ENCODE measurements around the gene NDUFA11.

Gene NDUFA11

GRCh38 chr19:5903624-5904351 is at the start of gene NDUFA11:
Gene NDUFA11 (minus strand): TSS chr19:5903790. CDS start chr19:5903708, 82 bp downstream.
- peak within 1 kb of the TSS; percentile 96 for H3K27ac ChIP-seq (ENCODE audit: low read length)
- peaks cover 41% of the 10 kb centered on the region for H3K4me1 ChIP-seq (ENCODE audit: control insufficient read depth, insufficient read depth, low read length)
- H3K9ac ChIP-seq (ENCODE audit: low read length in 2 of 2): peak within 1 kb of the TSS; percentile 98 to 100
- H3K27me3 ChIP-seq (ENCODE audit: control insufficient read depth in 1 of 2, insufficient read depth in 2 of 2, low read length in 2 of 2): no peaks in the 10 kb centered on the region
- H3K4me3 ChIP-seq (ENCODE audit: low read length in 2 of 2): peak within 1 kb of the TSS; percentile 98
- H3K36me3 ChIP-seq (ENCODE audit: control insufficient read depth in 2 of 2, insufficient read depth in 2 of 2, low read length in 2 of 2): peaks cover 6 to 9% of the 10 kb centered on the region in 2 donors
- no peaks in the 10 kb centered on the region for H3K9me3 ChIP-seq (ENCODE audit: control insufficient read depth in 2 of 2, low read length in 2 of 2)

DNA sequence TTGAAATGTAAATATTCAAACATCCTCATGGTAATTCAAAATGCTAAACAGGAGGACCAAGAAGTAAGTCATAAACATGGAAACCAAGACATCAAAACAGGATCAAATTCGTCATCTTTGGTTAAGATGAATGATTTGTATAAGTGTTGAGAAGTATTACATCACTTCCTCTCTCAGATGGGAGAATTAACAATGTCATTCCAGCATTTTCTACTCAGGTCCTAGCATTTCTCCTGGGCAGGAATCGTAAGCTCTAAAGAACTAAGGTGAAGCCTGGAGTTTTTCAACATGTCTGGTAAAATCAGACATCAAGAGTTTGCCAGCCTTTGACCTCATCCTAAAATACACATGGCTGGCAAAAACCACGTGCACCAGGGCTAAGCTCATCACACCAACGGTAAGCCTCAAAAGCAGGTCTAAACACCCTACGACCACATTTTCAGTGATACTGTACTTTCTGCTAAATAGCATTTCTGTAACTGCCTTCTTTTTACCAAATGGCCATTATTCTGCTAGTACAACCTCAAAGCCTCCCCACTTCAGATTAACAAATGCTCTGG is 49.5 kb upstream of the NDUFA11 start:
- peak overlapping the region in 1 of 2 donors; percentile 70 for H3K9ac ChIP-seq (ENCODE audit: low read length in 2 of 2)
- peak overlapping the region; percentile 89 for H3K27ac ChIP-seq (ENCODE audit: low read length)
- no peaks in the 10 kb centered on the region for H3K27me3 ChIP-seq (ENCODE audit: control insufficient read depth in 1 of 2, insufficient read depth in 2 of 2, low read length in 2 of 2)
- H3K4me1 ChIP-seq (ENCODE audit: control insufficient read depth, insufficient read depth, low read length): peaks cover 89% of the 10 kb centered on the region
- H3K36me3 ChIP-seq (ENCODE audit: control insufficient read depth in 2 of 2, insufficient read depth in 2 of 2, low read length in 2 of 2): no peaks in the 10 kb centered on the region
- no peaks in the 10 kb centered on the region for H3K9me3 ChIP-seq (ENCODE audit: control insufficient read depth in 2 of 2, low read length in 2 of 2)
- peak overlapping the region in 1 of 2 donors; percentile 55 for H3K4me3 ChIP-seq (ENCODE audit: low read length in 2 of 2)

GRCh38 chr19:5952193-5953029 is 48.8 kb upstream of the NDUFA11 start:
- peak overlapping the region; percentile 40 to 49 for H3K4me3 ChIP-seq (ENCODE audit: low read length in 2 of 2)
- H3K9ac ChIP-seq (ENCODE audit: low read length in 2 of 2): peak overlapping the region; percentile 29 to 60
- H3K27me3 ChIP-seq (ENCODE audit: control insufficient read depth in 1 of 2, insufficient read depth in 2 of 2, low read length in 2 of 2): no peaks in the 10 kb centered on the region
- peaks cover 95% of the 10 kb centered on the region for H3K4me1 ChIP-seq (ENCODE audit: control insufficient read depth, insufficient read depth, low read length)
- H3K9me3 ChIP-seq (ENCODE audit: control insufficient read depth in 2 of 2, low read length in 2 of 2): no peaks in the 10 kb centered on the region
- peak overlapping the region; percentile 89 for H3K27ac ChIP-seq (ENCODE audit: low read length)
- H3K36me3 ChIP-seq (ENCODE audit: control insufficient read depth in 2 of 2, insufficient read depth in 2 of 2, low read length in 2 of 2): no peaks in the 10 kb centered on the region

DNA sequence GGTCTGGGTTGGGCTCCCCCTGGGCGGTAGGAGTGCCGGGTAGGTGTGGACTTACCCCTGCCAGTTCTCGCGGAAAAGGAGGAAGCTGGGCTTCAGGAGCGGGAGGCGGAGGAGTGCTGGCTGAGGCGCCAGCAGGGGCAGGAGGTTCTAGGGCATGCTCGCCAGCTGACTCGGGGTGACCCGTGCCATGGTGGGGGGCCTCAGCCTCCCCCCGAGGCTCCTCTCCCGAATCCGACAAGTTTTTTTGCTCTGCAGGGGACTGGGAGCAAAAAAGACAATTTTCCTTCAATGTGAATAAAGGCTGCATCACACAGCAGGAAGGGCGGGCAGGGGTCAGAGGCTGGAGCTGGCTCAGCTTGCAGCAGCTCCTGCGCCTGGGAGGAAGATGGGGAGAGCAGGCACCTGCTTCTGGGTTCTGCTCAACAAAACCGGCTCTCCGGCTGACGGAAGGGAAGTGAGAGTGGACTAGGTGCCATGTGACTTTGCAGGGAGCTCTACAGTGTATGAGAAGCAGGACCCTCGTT is 47.8 kb upstream of the NDUFA11 start:
- no peaks in the 10 kb centered on the region for H3K27me3 ChIP-seq (ENCODE audit: control insufficient read depth in 1 of 2, insufficient read depth in 2 of 2, low read length in 2 of 2)
- peak overlapping the region; percentile 14 to 49 for H3K4me3 ChIP-seq (ENCODE audit: low read length in 2 of 2)
- H3K27ac ChIP-seq (ENCODE audit: low read length): peak overlapping the region; percentile 89
- no peaks in the 10 kb centered on the region for H3K9me3 ChIP-seq (ENCODE audit: control insufficient read depth in 2 of 2, low read length in 2 of 2)
- H3K36me3 ChIP-seq (ENCODE audit: control insufficient read depth in 2 of 2, insufficient read depth in 2 of 2, low read length in 2 of 2): no peaks in the 10 kb centered on the region
- peak overlapping the region in 1 of 2 donors; percentile 60 for H3K9ac ChIP-seq (ENCODE audit: low read length in 2 of 2)
- H3K4me1 ChIP-seq (ENCODE audit: control insufficient read depth, insufficient read depth, low read length): peaks cover 96% of the 10 kb centered on the region

DNA sequence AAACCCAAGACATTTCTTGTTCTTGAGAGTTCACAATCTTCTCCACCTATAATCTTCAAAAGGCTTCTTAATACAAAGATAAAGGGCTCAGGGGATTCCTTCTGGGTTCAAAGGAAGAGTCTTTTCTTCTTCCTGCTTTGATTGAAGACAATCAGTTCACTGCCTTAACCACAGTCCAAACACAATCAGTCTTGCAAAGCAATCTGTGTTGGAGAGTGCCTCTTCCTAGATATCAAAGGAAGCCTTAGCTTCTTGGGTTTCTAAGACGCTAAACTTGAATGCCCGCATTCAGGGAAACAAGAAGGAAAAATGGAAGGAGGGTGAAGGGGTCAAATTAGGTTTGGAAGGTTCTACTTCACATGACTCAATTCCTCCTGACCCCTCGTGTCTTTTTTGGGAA is 47.2 kb upstream of the NDUFA11 start:
- peak overlapping the region in 1 of 2 donors; percentile 22 for H3K9ac ChIP-seq (ENCODE audit: low read length in 2 of 2)
- peaks cover 96% of the 10 kb centered on the region for H3K4me1 ChIP-seq (ENCODE audit: control insufficient read depth, insufficient read depth, low read length)
- peak overlapping the region; percentile 14 to 49 for H3K4me3 ChIP-seq (ENCODE audit: low read length in 2 of 2)
- no peaks in the 10 kb centered on the region for H3K9me3 ChIP-seq (ENCODE audit: control insufficient read depth in 2 of 2, low read length in 2 of 2)
- no peaks in the 10 kb centered on the region for H3K27me3 ChIP-seq (ENCODE audit: control insufficient read depth in 1 of 2, insufficient read depth in 2 of 2, low read length in 2 of 2)
- peak overlapping the region; percentile 88 for H3K27ac ChIP-seq (ENCODE audit: low read length)
- H3K36me3 ChIP-seq (ENCODE audit: control insufficient read depth in 2 of 2, insufficient read depth in 2 of 2, low read length in 2 of 2): no peaks in the 10 kb centered on the region

GRCh38 chr19:5949792-5950305 is 46.3 kb upstream of the NDUFA11 start:
- peak overlapping the region; percentile 5 to 29 for H3K4me3 ChIP-seq (ENCODE audit: low read length in 2 of 2)

DNA sequence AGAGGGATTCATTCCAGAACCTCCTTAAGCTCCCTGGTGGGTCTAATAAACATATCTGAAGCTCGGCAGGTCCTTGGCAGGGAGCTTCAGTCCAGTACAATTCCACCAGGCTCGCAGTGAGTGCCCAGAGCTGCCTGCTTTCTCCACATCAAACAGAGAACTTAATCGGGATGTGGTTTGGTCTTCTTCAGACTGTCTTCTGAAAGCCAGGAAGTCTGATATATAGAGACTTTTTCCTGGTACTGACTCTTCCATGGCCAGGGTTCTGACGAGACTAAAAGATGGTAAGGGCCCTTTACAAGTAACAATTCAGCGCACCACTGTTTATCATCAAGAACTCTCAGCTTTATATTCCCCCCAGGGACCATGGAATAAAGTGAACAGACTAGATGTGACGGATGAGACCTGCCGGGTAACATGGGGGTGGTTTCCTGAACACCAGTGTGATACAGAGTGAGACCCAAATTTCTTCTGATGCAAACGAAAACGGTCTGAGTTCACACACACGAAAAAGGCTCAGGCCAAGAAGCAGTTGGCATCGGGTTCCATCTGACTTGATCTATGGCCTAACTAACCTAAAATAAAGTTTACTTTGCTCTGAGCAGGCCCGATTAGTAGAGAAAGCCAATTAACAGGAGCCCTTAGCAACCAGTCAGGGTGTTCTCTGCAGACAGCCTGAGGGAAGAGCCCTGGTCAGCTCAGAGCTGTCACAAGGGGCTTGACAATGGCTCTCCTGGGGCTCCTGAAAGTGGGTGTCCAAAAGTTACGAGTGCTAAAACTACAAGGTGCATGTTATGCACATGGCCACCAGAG is 45.4 kb upstream of the NDUFA11 start:
- no peaks in the 10 kb centered on the region for H3K27me3 ChIP-seq (ENCODE audit: control insufficient read depth in 1 of 2, insufficient read depth in 2 of 2, low read length in 2 of 2)
- peak overlapping the region; percentile 29 to 36 for H3K9ac ChIP-seq (ENCODE audit: low read length in 2 of 2)
- H3K4me3 ChIP-seq (ENCODE audit: low read length in 2 of 2): peak overlapping the region in 1 of 2 donors; percentile 44
- no peaks in the 10 kb centered on the region for H3K9me3 ChIP-seq (ENCODE audit: control insufficient read depth in 2 of 2, low read length in 2 of 2)
- H3K36me3 ChIP-seq (ENCODE audit: control insufficient read depth in 2 of 2, insufficient read depth in 2 of 2, low read length in 2 of 2): no peaks in the 10 kb centered on the region
- peaks cover 88% of the 10 kb centered on the region for H3K4me1 ChIP-seq (ENCODE audit: control insufficient read depth, insufficient read depth, low read length)
- H3K27ac ChIP-seq (ENCODE audit: low read length): peak overlapping the region; percentile 88

More at GRCh38 chr19:5949792-5950305, 46.3 kb upstream of the NDUFA11 start:
- peaks cover 88% of the 10 kb centered on the region for H3K4me1 ChIP-seq (ENCODE audit: control insufficient read depth, insufficient read depth, low read length)
- H3K9ac ChIP-seq (ENCODE audit: low read length in 2 of 2): peak overlapping the region; percentile 29 to 36
- peak overlapping the region; percentile 88 for H3K27ac ChIP-seq (ENCODE audit: low read length)
- no peaks in the 10 kb centered on the region for H3K36me3 ChIP-seq (ENCODE audit: control insufficient read depth in 2 of 2, insufficient read depth in 2 of 2, low read length in 2 of 2)
- no peaks in the 10 kb centered on the region for H3K9me3 ChIP-seq (ENCODE audit: control insufficient read depth in 2 of 2, low read length in 2 of 2)
- no peaks in the 10 kb centered on the region for H3K27me3 ChIP-seq (ENCODE audit: control insufficient read depth in 1 of 2, insufficient read depth in 2 of 2, low read length in 2 of 2)

- Histone ChIP-seq H3K4me3 (ENCODE audit: low read length in 2 of 2) (peak overlapping the region in 1 of 2 donors; percentile 47), H3K36me3 (ENCODE audit: control insufficient read depth in 2 of 2, insufficient read depth in 2 of 2, low read length in 2 of 2) (no peaks in the 10 kb centered on the region), H3K9ac (ENCODE audit: low read length in 2 of 2) (peak overlapping the region; percentile 36 to 58), H3K27ac (ENCODE audit: low read length) (peak overlapping the region; percentile 88), H3K27me3 (ENCODE audit: control insufficient read depth in 1 of 2, insufficient read depth in 2 of 2, low read length in 2 of 2) (no peaks in the 10 kb centered on the region), H3K9me3 (ENCODE audit: control insufficient read depth in 2 of 2, low read length in 2 of 2) (no peaks in the 10 kb centered on the region), H3K4me1 (ENCODE audit: control insufficient read depth, insufficient read depth, low read length) (peaks cover 87% of the 10 kb centered on the region)
Observed at GRCh38 chr19:5947435-5947834, 43.8 kb upstream of the NDUFA11 start.

DNA sequence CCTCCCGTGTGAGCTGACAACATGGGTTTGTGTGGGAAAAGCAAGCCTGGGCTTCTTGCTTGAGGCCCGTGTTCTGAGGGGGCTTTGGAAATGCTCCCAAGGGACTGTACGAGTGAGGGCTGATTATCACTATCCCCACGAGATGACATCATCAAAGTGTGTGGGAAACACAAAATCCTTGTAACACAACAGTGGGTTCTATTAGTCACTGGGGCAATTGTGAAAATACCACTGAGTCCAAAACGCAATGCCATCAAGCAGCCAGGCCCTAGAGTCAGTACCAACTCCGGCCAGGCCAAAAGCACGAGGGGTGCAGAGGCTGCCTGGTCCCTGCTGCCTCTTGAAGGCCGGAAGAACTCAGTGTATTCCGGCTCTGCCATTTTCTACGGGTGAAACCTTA is 40.0 kb upstream of the NDUFA11 start:
- Histone ChIP-seq H3K4me3 (ENCODE audit: low read length in 2 of 2) (no peak overlapping the region), H3K36me3 (ENCODE audit: control insufficient read depth in 2 of 2, insufficient read depth in 2 of 2, low read length in 2 of 2) (peaks cover 11 to 20% of the 10 kb centered on the region in 2 donors), H3K9me3 (ENCODE audit: control insufficient read depth in 2 of 2, low read length in 2 of 2) (no peaks in the 10 kb centered on the region), H3K4me1 (ENCODE audit: control insufficient read depth, insufficient read depth, low read length) (peaks cover 75% of the 10 kb centered on the region), H3K9ac (ENCODE audit: low read length in 2 of 2) (peak overlapping the region in 1 of 2 donors; percentile 38), H3K27ac (ENCODE audit: low read length) (peak overlapping the region; percentile 69), H3K27me3 (ENCODE audit: control insufficient read depth in 1 of 2, insufficient read depth in 2 of 2, low read length in 2 of 2) (no peaks in the 10 kb centered on the region)

All from stomach smooth muscle (tissue), 2 donors.